ENCODE measurements around the gene DESI1. TPM values are rescaled to one million over a fixed set of nuclear protein-coding genes. Genes with fewer than 3 reads are reported as not detected.

DESI1 gene
- total RNA-seq, 1 experiment from 2014 or later = 40.8 TPM

- Histone ChIP-seq H3K4me3 (replicated peaks in 1 of 2; ENCODE audit: low read depth in 1 of 2, low read length in 2 of 2) (no peak overlapping the region), H2AFZ (ENCODE audit: low read depth, low read length, poor library complexity, severe bottlenecking) (no peak overlapping the region), H3K27ac (ENCODE audit: low read depth, low read length) (no peak overlapping the region), H3K36me3 (ENCODE audit: control insufficient read depth in 1 of 2, insufficient read depth in 2 of 2, low read length in 2 of 2) (0 out of 4 replicates have a peak, but pooled peaks cover 2 to 11% of the 10 kb centered on the region in 2 experiments), H3K9me2 (ENCODE audit: insufficient read depth) (no peaks in the 10 kb centered on the region), H3K4me1 (ENCODE audit: control insufficient read depth in 1 of 2, insufficient read depth in 2 of 2, low read length in 2 of 2) (no peaks in the 10 kb centered on the region), H3K4me2 (ENCODE audit: low read length) (no peak overlapping the region), H3K79me2 (ENCODE audit: insufficient read depth, low read length) (no peaks in the 10 kb centered on the region), H4K20me1 (ENCODE audit: insufficient read depth) (no peaks in the 10 kb centered on the region), H3K9ac (ENCODE audit: low read length) (no peak overlapping the region), H3K9me3 (ENCODE audit: control insufficient read depth in 1 of 2, insufficient read depth in 1 of 2, low read depth in 1 of 2, low read length in 2 of 2) (no peaks in the 10 kb centered on the region), H3K27me3 (ENCODE audit: insufficient read depth, low read length) (no peaks in the 10 kb centered on the region)
- ChIA-PET RAD21 (ENCODE audit: low non-redundant PET in 1 of 2, low total read pairs in 2 of 2, uncharacterized antibody in 2 of 2, unreplicated experiment in 2 of 2) (no interaction called here), POLR2A (no interaction called here), CTCF (no interaction called here)
- BruUV-seq (replicated peaks) = no TSS peak
- intact Hi-C loops (cut with micrococcal nuclease) = no loop called here
- DNase-seq (ENCODE audit: low read depth, low spot score) (no peak), ATAC-seq (no peak)
- TF ChIP-seq SRF (IDR thresholded peaks at IDR 0.05; ENCODE audit: low read depth) (no peak), FOSL1 (IDR thresholded peaks at IDR 0.05; ENCODE audit: low read depth) (no peak), JUND (IDR thresholded peaks at IDR 0.05) (no peak)
These were observed 45.9 kb downstream of the DESI1 start for GRCh38 chr22:41574847-41575381.

GRCh38 chr22:41573677-41574076 is 47.2 kb downstream of the DESI1 start:
- Histone ChIP-seq H3K36me3 (ENCODE audit: control insufficient read depth in 1 of 2, insufficient read depth in 2 of 2, low read length in 2 of 2) (0 out of 4 replicates have a peak, but pooled peaks cover 0 to 11% of the 10 kb centered on the region in 2 experiments), H2AFZ (ENCODE audit: low read depth, low read length, poor library complexity, severe bottlenecking) (no peak overlapping the region), H4K20me1 (ENCODE audit: insufficient read depth) (no peaks in the 10 kb centered on the region), H3K9me2 (ENCODE audit: insufficient read depth) (no peaks in the 10 kb centered on the region), H3K4me1 (ENCODE audit: control insufficient read depth in 1 of 2, insufficient read depth in 2 of 2, low read length in 2 of 2) (no peaks in the 10 kb centered on the region), H3K27ac (ENCODE audit: low read depth, low read length) (no peak overlapping the region), H3K9me3 (ENCODE audit: control insufficient read depth in 1 of 2, insufficient read depth in 1 of 2, low read depth in 1 of 2, low read length in 2 of 2) (no peaks in the 10 kb centered on the region), H3K27me3 (ENCODE audit: insufficient read depth, low read length) (no peaks in the 10 kb centered on the region), H3K4me3 (replicated peaks in 1 of 2; ENCODE audit: low read depth in 1 of 2, low read length in 2 of 2) (no peak overlapping the region), H3K9ac (ENCODE audit: low read length) (no peak overlapping the region), H3K4me2 (ENCODE audit: low read length) (no peak overlapping the region), H3K79me2 (ENCODE audit: insufficient read depth, low read length) (no peaks in the 10 kb centered on the region)
- DNase-seq (ENCODE audit: low read depth, low spot score) (no peak), ATAC-seq (no peak)
- intact Hi-C loops (cut with micrococcal nuclease) = no loop called here
- POLR2A ChIA-PET = interaction anchor here (1.0 kb wide), 1 partner anchor 16 kb away, joined by 3 read pairs; the partner anchor contains the start of gene PMM1
- BruUV-seq (replicated peaks) = no TSS peak
- RAD21 ChIA-PET (ENCODE audit: low non-redundant PET in 1 of 2, low total read pairs in 2 of 2, uncharacterized antibody in 2 of 2, unreplicated experiment in 2 of 2) = no interaction called here
- CTCF ChIA-PET = no interaction called here
- TF ChIP-seq CTCF (IDR thresholded peaks at IDR 0.05 in 2 of 3, conservative IDR thresholded peaks at IDR 0.05 in 1 of 3; ENCODE audit: borderline replicate concordance in 1 of 3, insufficient read depth in 1 of 3, low read depth in 2 of 3, low read length in 2 of 3) (no peak), SIN3A (IDR thresholded peaks at IDR 0.05; ENCODE audit: low read depth) (no peak), CEBPB (IDR thresholded peaks at IDR 0.05; ENCODE audit: low read depth) (no peak), REST (IDR thresholded peaks at IDR 0.05; ENCODE audit: low read depth) (no peak), ZBTB33 (IDR thresholded peaks at IDR 0.05; ENCODE audit: extremely low read depth, insufficient replicate concordance, low read length) (no peak), FOSL1 (IDR thresholded peaks at IDR 0.05; ENCODE audit: low read depth) (no peak), ZNF274 (IDR thresholded peaks at IDR 0.05; ENCODE audit: low read depth, low read length) (no peak), RAD21 (IDR thresholded peaks at IDR 0.05; ENCODE audit: low read depth) (no peak), EZH2phosphoT487 (IDR thresholded peaks at IDR 0.05; ENCODE audit: borderline replicate concordance) (no peak), TCF7L2 (IDR thresholded peaks at IDR 0.05; ENCODE audit: borderline replicate concordance, extremely low read depth, insufficient read depth, insufficient read length) (no peak)

All from HCT116 (cell line).